ENCODE measurements around the gene TP53AIP1.

Gene TP53AIP1

GRCh38 chr11:128970598-128971190 is 28.0 kb upstream of the TP53AIP1 start:
- Histone ChIP-seq H3K27me3 (replicated peaks) (no peaks in the 10 kb centered on the region), H3K27ac (no peak overlapping the region), H3K4me3 (ENCODE audit: low read depth, low read length) (no peak overlapping the region), H3K36me3 (replicated peaks) (peaks cover 10% of the 10 kb centered on the region)
- TF ChIP-seq, protein P1, sequence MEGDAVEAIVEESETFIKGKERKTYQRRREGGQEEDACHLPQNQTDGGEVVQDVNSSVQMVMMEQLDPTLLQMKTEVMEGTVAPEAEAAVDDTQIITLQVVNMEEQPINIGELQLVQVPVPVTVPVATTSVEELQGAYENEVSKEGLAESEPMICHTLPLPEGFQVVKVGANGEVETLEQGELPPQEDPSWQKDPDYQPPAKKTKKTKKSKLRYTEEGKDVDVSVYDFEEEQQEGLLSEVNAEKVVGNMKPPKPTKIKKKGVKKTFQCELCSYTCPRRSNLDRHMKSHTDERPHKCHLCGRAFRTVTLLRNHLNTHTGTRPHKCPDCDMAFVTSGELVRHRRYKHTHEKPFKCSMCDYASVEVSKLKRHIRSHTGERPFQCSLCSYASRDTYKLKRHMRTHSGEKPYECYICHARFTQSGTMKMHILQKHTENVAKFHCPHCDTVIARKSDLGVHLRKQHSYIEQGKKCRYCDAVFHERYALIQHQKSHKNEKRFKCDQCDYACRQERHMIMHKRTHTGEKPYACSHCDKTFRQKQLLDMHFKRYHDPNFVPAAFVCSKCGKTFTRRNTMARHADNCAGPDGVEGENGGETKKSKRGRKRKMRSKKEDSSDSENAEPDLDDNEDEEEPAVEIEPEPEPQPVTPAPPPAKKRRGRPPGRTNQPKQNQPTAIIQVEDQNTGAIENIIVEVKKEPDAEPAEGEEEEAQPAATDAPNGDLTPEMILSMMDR (IDR thresholded peaks at IDR 0.05; ENCODE audit: low read depth, low read length, missing control alignments) = no peak
- in situ Hi-C loops (cut with HindIII; ENCODE audit: low pct_ligation_motif_present, low sequenced_read_pairs) = no loop called here
- DNase-seq = no peak

GRCh38 chr11:128968916-128969315 is 26.2 kb upstream of the TP53AIP1 start:
- in situ Hi-C loops (cut with HindIII; ENCODE audit: low pct_ligation_motif_present, low sequenced_read_pairs) = no loop called here

DNA sequence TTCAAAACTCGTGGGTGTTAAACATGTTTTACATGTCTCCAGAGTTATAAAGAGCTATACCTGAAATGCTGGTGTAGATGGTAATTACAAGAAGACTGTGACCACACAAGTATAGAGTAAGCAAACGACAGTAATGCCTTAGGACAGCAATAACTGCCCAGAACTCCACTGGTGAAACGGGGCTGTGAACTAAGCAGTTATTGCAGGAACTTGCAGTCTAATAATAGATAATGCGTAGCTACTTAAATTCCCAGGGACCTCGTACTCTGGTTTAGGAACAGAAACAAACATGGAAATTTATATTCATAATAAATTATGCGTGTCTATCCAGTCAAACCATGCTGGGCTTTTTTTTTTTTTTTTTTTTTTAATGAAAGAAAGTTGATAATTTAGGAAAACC is 24.9 kb upstream of the TP53AIP1 start:
- no peak for DNase-seq
- Histone ChIP-seq H3K36me3 (replicated peaks) (peaks cover 4% of the 10 kb centered on the region), H3K27me3 (replicated peaks) (no peaks in the 10 kb centered on the region), H3K4me3 (ENCODE audit: low read depth, low read length) (no peak overlapping the region), H3K27ac (no peak overlapping the region)
- TF ChIP-seq, protein P1 (IDR thresholded peaks at IDR 0.05; ENCODE audit: low read depth, low read length, missing control alignments) = no peak
- in situ Hi-C loops (cut with HindIII; ENCODE audit: low pct_ligation_motif_present, low sequenced_read_pairs) = no loop called here

More at GRCh38 chr11:128968916-128969315, 26.2 kb upstream of the TP53AIP1 start:
- H3K36me3 ChIP-seq (replicated peaks) = peaks cover 10% of the 10 kb centered on the region
- H3K27ac ChIP-seq = no peak overlapping the region
- DNase-seq = no peak
- TF ChIP-seq, protein P1 (IDR thresholded peaks at IDR 0.05; ENCODE audit: low read depth, low read length, missing control alignments) = no peak
- H3K4me3 ChIP-seq (ENCODE audit: low read depth, low read length) = no peak overlapping the region
- H3K27me3 ChIP-seq (replicated peaks) = no peaks in the 10 kb centered on the region

DNA sequence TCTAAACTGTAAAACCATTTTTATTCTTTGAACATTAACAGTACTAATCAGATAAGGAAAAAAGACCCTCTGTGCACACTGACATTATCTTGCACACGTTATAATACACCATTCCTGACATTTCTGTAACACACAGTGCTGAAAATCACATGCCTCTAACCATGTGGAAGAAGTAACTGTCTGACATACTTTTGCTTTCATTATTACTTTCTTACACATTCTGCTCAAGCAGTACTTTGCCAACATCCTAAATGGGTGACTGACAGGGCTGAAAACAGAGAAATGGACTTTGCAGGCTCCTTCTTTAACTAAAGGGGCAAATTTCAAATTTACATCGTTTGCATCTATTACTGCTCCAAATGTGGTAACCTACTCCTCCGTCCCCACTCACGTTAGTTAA is 22.8 kb upstream of the TP53AIP1 start:
- DNase-seq = no peak
- TF ChIP-seq, protein P1 (IDR thresholded peaks at IDR 0.05; ENCODE audit: low read depth, low read length, missing control alignments) = no peak
- in situ Hi-C loops (cut with HindIII; ENCODE audit: low pct_ligation_motif_present, low sequenced_read_pairs) = no loop called here
- Histone ChIP-seq H3K27me3 (replicated peaks) (no peaks in the 10 kb centered on the region), H3K36me3 (replicated peaks) (peaks cover 3% of the 10 kb centered on the region), H3K4me3 (ENCODE audit: low read depth, low read length) (no peak overlapping the region), H3K27ac (no peak overlapping the region)

DNA sequence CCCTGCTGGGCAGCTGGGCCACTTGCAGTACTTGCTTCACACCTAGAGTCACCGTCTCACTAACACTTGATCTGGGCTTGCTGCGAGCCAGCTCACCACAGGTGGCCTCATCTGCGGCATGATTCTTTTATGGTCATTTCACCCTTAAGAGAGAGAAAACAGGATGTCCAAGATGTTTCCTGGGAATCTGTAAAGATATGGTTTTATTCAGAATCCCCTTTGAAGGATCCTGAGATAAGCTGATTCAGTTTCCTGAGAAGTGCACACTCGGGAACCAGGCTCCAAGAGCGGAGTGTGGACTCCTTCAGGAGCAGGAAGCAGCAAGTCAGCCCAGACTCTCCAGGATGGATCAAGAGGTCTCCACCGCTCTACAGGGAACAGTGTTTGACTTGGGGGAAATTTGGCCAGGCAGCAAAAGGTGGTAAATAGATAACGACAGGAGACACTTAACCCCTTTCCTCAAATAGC is 21.8 kb upstream of the TP53AIP1 start:
- Histone ChIP-seq H3K27ac (no peak overlapping the region), H3K27me3 (replicated peaks) (no peaks in the 10 kb centered on the region), H3K4me3 (ENCODE audit: low read depth, low read length) (no peak overlapping the region), H3K36me3 (replicated peaks) (peaks cover 3% of the 10 kb centered on the region)
- TF ChIP-seq, protein P1 (IDR thresholded peaks at IDR 0.05; ENCODE audit: low read depth, low read length, missing control alignments) = no peak
- in situ Hi-C loops (cut with HindIII; ENCODE audit: low pct_ligation_motif_present, low sequenced_read_pairs) = no loop called here
- DNase-seq = no peak

Measured in brain microvascular endothelial cell (primary cell).